Hepatocyte (in vitro differentiated cells): Measurements from ENCODE around the gene PTAFR. TPM values are rescaled to one million over a fixed set of nuclear protein-coding genes. Genes with fewer than 3 reads are reported as not detected.

Experiments
- DNase-seq: peaks from one replicate; pipeline ENCODE4 v3.0.0-alpha.2; 2016; ENCODE audit warnings: low spot score
- H2AFZ ChIP-seq: fragments of 200-600 bp; sonication (generic); 2 replicates; pipeline ENCODE4 v1.6.0; 2016; ENCODE audit warnings: antibody characterized with exemption, mild to moderate bottlenecking
- H3K27ac ChIP-seq: fragments of 200-600 bp; sonication (generic); 2 replicates; pipeline ENCODE4 v1.5.1; 2016; ENCODE audit warnings: mild to moderate bottlenecking
- H3K27me3 ChIP-seq: fragments of 200-600 bp; sonication (generic); 2 replicates; pipeline ENCODE4 v1.6.1; 2016
- H3K36me3 ChIP-seq: fragments of 200-600 bp; sonication (generic); replicated peaks from 2 replicates; pipeline ENCODE4 v1.5.1; 2016; ENCODE audit warnings: low read depth; ENCODE audit not compliant: insufficient read depth
- H3K4me1 ChIP-seq: fragments of 200-600 bp; sonication (generic); 2 replicates; pipeline ENCODE4 v1.5.1; 2016; ENCODE audit warnings: mild to moderate bottlenecking, moderate library complexity; ENCODE audit not compliant: insufficient read depth
- H3K4me2 ChIP-seq: fragments of 200-600 bp; sonication (generic); 2 replicates; pipeline ENCODE4 v1.6.0; 2016
- H3K4me3 ChIP-seq: fragments of 200-600 bp; sonication (generic); 2 replicates; pipeline ENCODE4 v1.5.1; 2016; ENCODE audit warnings: mild to moderate bottlenecking
- H3K79me2 ChIP-seq: fragments of 200-600 bp; sonication (generic); 2 replicates; pipeline ENCODE4 v1.6.0; 2017; ENCODE audit warnings: mild to moderate bottlenecking
- H3K9me2 ChIP-seq: fragments of 200-600 bp; sonication (generic); replicated peaks from 2 replicates; pipeline ENCODE4 v1.6.0; 2017; ENCODE audit warnings: mild to moderate bottlenecking; ENCODE audit not compliant: insufficient read depth
- H3K9me3 ChIP-seq: fragments of 200-600 bp; sonication (generic); 2 replicates; pipeline ENCODE4 v1.5.1; 2016; ENCODE audit warnings: low read depth, mild to moderate bottlenecking
- H4K20me1 ChIP-seq: fragments of 200-600 bp; sonication (generic); 2 replicates; pipeline ENCODE4 v1.6.0; 2016; ENCODE audit warnings: mild to moderate bottlenecking; ENCODE audit not compliant: insufficient read depth, poor library complexity, severe bottlenecking
- EZH2 ChIP-seq: fragments of 200-600 bp; sonication (generic); IDR thresholded peaks from 2 replicates; pipeline ENCODE4 v1.6.1; 2016; ENCODE audit warnings: antibody characterized with exemption, mild to moderate bottlenecking, borderline replicate concordance
- EZH2phosphoT487 ChIP-seq: fragments of 200-600 bp; sonication (generic); IDR thresholded peaks from one replicate; pipeline ENCODE4 v1.6.1; 2018; ENCODE audit warnings: antibody characterized with exemption, mild to moderate bottlenecking, low read depth, moderate library complexity; ENCODE audit not compliant: unreplicated experiment, severe bottlenecking
- WGBS: methylation state at CpG from one replicate; pipeline ENCODE4 v1.1.6; 2016; ENCODE audit warnings: low lambda C conversion rate; ENCODE audit errors: missing lambda C conversion rate; 5-methylcytosine and 5-hydroxymethylcytosine counted together
- polyA plus RNA-seq: library from polyadenylated mRNA; unstranded; fragments of >200 nt; fragmentation: Nextera tagmentation; extraction: Ambion mirVana; gene quantifications from 2 replicates; pipeline ENCODE4 v1.2.1, GENCODE V29; 2016
- total RNA-seq: library from RNA; depleted of rRNA; stranded (reverse); fragments of >200 nt; gene quantifications from 2 replicates; pipeline ENCODE4 v1.2.3, GENCODE V29; 2014
- TF ChIP-seq, protein P1 (sequence below): fragments of 200-600 bp; sonication (generic); IDR thresholded peaks from 2 replicates; pipeline ENCODE4 v1.5.1; 2016; ENCODE audit warnings: antibody characterized with exemption, mild to moderate bottlenecking; ENCODE audit not compliant: poor library complexity

Gene PTAFR
- total and polyA plus RNA-seq, 2 experiments from 2014 or later: 0.29 to 0.37 TPM

DNA sequence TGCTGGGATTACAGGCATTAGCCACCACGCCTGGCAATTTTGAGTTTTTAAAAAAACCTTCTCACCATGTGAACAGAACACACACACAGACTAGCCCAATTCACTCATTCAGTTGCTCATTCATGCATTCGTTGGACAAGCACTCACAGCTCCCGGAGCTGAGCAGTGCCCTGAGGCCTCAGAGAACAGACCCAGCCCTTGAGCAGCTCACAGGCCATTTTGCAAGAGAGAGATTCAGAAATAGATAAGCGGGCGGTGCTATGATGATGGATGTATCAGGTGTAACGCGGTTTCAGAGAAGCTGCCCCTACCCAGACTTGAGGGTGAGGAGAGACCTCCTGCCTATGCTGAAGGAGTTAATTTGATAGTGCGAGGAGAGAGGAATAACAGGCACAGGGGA lies 18.6 kb downstream of the PTAFR start:
- H3K9me3 ChIP-seq: no peaks in the 10 kb centered on the region
- H3K4me1 ChIP-seq: no peaks in the 10 kb centered on the region
- H3K4me3 ChIP-seq: no peak overlapping the region
- no peaks in the 10 kb centered on the region for H3K9me2 ChIP-seq
- no peak overlapping the region for H2AFZ ChIP-seq
- no peak for DNase-seq
- H3K27me3 ChIP-seq: no peaks in the 10 kb centered on the region
- no peaks in the 10 kb centered on the region for H3K79me2 ChIP-seq
- H3K36me3 ChIP-seq: no peaks in the 10 kb centered on the region
- TF ChIP-seq EZH2phosphoT487 (no peak), EZH2 (no peak)
- TF ChIP-seq, protein P1, sequence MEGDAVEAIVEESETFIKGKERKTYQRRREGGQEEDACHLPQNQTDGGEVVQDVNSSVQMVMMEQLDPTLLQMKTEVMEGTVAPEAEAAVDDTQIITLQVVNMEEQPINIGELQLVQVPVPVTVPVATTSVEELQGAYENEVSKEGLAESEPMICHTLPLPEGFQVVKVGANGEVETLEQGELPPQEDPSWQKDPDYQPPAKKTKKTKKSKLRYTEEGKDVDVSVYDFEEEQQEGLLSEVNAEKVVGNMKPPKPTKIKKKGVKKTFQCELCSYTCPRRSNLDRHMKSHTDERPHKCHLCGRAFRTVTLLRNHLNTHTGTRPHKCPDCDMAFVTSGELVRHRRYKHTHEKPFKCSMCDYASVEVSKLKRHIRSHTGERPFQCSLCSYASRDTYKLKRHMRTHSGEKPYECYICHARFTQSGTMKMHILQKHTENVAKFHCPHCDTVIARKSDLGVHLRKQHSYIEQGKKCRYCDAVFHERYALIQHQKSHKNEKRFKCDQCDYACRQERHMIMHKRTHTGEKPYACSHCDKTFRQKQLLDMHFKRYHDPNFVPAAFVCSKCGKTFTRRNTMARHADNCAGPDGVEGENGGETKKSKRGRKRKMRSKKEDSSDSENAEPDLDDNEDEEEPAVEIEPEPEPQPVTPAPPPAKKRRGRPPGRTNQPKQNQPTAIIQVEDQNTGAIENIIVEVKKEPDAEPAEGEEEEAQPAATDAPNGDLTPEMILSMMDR: no peak
- H3K27ac ChIP-seq: no peak overlapping the region
- H4K20me1 ChIP-seq: no peaks in the 10 kb centered on the region
- no peak overlapping the region for H3K4me2 ChIP-seq
- 68% methylated on average over 8 of the region's 8 CpGs for WGBS

DNA sequence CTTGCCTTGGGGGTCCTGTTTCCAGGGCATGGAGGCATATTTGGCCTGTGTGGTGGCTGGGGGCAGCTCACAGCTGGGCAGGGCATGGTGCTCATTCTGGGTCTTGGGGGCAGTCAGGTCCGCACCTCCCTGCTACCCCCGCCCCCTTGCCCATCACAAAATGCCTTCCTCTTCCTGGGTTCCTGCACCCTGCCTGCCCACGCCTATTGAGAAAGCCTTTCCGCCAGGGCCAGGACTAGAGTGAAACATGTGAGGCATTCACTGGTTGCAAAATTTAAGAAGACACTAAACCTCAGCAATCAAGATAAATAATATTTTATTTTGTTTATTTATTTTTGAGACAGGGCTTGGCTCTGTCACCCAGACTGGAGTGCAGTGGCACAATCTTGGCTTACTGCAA lies 19.7 kb downstream of the PTAFR start:
- WGBS: 97% methylated on average over 4 of the region's 4 CpGs
- Histone ChIP-seq H3K79me2 (no peaks in the 10 kb centered on the region), H3K4me2 (no peak overlapping the region), H3K27ac (no peak overlapping the region), H3K4me1 (no peaks in the 10 kb centered on the region), H4K20me1 (no peaks in the 10 kb centered on the region), H3K9me2 (no peaks in the 10 kb centered on the region), H3K36me3 (no peaks in the 10 kb centered on the region), H3K9me3 (no peaks in the 10 kb centered on the region), H3K27me3 (no peaks in the 10 kb centered on the region), H2AFZ (no peak overlapping the region), H3K4me3 (no peak overlapping the region)
- TF ChIP-seq EZH2 (no peak), EZH2phosphoT487 (no peak)
- TF ChIP-seq, protein P1: no peak
- DNase-seq: no peak

DNA sequence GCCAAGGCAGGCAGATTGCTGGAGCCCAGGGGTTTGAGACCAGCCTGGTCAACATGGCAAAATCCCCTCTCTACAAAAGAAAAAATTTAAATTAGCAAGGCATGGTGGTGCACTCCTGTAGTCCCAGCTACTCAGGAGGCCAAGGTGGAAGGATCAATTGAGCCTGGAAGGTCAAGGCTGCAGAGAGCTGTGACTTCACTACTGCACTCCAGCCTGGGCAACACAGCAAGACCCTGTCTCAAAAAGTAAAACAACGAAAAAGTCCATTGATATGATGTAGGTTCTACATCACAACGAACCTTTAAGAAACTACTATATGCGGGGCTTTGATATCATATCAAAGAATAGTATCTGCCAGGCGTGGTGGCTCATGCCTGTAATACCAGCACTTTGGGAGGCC lies 20.9 kb downstream of the PTAFR start:
- no peaks in the 10 kb centered on the region for H3K9me3 ChIP-seq
- H2AFZ ChIP-seq: no peak overlapping the region
- DNase-seq: no peak
- H3K79me2 ChIP-seq: no peaks in the 10 kb centered on the region
- no peak overlapping the region for H3K4me3 ChIP-seq
- H3K27ac ChIP-seq: no peak overlapping the region
- 98% methylated on average over 4 of the region's 4 CpGs for WGBS
- no peaks in the 10 kb centered on the region for H3K9me2 ChIP-seq
- no peaks in the 10 kb centered on the region for H3K27me3 ChIP-seq
- no peaks in the 10 kb centered on the region for H3K36me3 ChIP-seq
- TF ChIP-seq EZH2: no peak
- TF ChIP-seq EZH2phosphoT487: no peak
- TF ChIP-seq, protein P1: no peak
- no peaks in the 10 kb centered on the region for H4K20me1 ChIP-seq
- H3K4me1 ChIP-seq: no peaks in the 10 kb centered on the region
- no peak overlapping the region for H3K4me2 ChIP-seq

DNA sequence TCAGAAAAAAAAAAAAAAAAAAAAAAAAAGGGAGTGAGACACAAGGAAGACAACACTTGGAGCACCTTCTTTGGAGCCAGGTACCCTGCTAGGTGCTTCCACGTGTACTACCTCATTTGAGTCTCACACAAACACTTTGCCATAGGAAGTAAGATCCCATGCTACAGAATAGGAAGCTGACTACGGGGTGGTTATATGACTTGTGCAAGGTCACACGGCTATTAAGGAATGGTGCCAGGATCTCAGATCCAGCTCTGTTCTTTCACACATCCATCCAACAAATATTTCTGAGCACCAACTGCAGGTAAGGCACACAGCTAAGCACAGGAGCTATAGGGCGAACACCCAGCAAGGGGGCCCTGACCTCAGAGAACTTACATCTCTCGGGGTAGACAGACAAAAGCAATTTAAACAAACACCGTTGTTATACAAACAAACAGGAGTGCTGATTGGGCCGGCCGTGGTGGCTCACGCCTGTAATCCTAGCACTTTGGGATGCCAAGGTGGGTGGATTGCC lies 22.4 kb downstream of the PTAFR start:
- DNase-seq: no peak
- H3K27me3 ChIP-seq: no peaks in the 10 kb centered on the region
- H3K9me2 ChIP-seq: no peaks in the 10 kb centered on the region
- 81% methylated on average over 9 of the region's 9 CpGs for WGBS
- H3K4me3 ChIP-seq: no peak overlapping the region
- no peaks in the 10 kb centered on the region for H3K79me2 ChIP-seq
- H3K4me1 ChIP-seq: no peaks in the 10 kb centered on the region
- TF ChIP-seq, protein P1: no peak
- no peak for TF ChIP-seq EZH2phosphoT487
- no peak for TF ChIP-seq EZH2
- no peaks in the 10 kb centered on the region for H3K9me3 ChIP-seq
- no peak overlapping the region for H2AFZ ChIP-seq
- no peak overlapping the region for H3K4me2 ChIP-seq
- H4K20me1 ChIP-seq: no peaks in the 10 kb centered on the region
- no peaks in the 10 kb centered on the region for H3K36me3 ChIP-seq
- no peak overlapping the region for H3K27ac ChIP-seq
